Glomerular endothelial cell (primary cell): ENCODE data around the gene TXNDC8. TPM values are rescaled to one million over a fixed set of nuclear protein-coding genes. Genes with fewer than 3 reads are reported as not detected.
"Not testable (repeated sequence)": the region's sequence is repeated elsewhere in the genome, so short reads cannot be mapped to it uniquely, and the experiment has no call there.

Source experiments
- DNase-seq: peaks from one replicate; pipeline ENCODE4 v3.0.0-alpha.2; 2011; ENCODE audit warnings: low read depth, low spot score; ENCODE audit errors: extremely low read depth
- total RNA-seq: library from RNA; depleted of rRNA; stranded (reverse); fragments of >200 nt; gene quantifications from 2 replicates; pipeline ENCODE4 v1.2.3, GENCODE V29; 2015

Gene TXNDC8
- not detected in 2 replicates for total RNA-seq

DNA sequence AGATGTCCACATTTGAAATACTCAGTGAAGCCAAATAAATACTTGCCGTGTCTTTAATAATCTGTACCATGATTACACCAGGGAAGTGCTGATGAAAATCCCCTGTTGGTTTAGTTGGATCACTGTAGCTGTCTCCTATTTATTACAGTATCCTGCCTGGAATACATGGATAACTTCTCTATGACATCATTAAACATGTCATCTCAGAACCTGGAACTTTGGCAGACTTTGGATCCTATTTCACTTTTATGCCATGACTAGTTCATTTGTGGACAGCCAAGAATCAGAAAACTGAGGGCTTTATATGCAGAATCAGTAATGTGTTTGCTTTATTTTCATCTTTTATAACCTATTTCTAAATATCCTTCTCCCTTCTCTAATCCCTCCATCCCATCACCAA lies at the start of gene TXNDC8:
Gene TXNDC8, minus strand, starts transcription at position 137 of the 400 bp plus-strand sequence.
- no peak for DNase-seq

DNA sequence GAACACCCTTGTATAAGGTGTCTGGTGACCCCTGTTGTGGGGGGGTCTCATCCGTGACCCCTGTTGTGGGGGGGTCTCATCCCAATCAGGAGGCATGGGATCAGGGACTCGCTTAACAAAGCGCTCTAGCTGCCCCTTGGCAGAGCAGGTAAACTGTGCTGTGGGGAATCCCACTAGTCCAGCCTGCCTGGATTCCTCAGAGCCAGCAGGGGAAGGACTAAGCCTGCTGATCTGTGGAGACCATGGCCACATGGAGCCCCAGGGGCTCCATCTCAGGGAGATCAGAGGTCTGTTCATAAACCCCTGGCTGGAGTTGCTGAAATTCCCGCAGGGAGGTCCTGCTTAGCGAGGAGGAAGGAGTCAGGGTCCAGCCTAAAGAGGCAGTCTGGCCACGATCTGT lies 45.8 kb upstream of the TXNDC8 start:
- no peak for DNase-seq

DNA sequence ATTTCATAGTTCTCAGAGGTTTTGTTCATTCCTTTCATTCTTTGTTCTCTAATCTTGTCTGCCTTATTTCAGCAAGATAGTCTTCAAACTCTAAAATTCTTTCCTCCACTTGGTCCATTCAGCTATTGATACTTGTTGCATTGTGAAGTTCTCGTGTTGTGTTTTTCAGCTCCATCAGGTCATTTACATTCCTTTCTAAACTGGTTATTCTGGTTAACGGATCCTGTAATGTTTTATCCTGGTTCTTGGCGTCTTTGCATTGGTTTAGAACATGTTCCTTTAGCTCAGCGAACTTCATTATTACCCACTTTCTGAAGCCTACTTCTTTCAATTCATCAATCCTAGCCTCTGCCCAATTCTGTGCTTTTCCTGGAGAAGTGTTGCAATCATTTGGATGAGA lies 45.1 kb upstream of the TXNDC8 start:
- no peak for DNase-seq

DNA sequence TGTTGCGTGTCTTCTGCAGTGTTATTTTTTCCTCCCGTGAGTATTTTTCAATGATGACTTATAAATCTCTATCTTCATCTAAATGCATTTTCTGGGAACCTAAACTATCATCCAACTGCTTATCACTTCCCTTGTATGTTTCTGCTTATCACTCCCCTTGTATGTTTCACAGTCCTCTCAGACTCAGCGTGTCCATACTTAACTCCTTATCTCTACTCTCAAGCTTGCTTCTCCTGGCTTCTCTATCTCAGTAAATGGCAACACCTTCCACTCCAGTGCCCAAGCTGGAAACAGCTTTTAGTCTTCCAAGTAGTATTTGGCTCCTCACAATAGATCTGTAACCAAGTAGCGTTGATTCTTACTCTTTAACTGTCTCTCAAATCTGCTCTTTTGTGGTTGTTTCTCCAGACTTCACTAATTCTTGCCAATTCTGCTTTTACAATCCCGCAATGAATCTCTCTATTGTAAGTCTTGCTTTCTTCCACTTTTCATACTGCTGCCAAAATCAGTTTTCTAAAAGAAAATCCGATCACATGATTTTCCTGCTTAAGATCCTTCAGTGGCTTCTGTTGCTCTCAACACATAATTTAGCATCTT lies 33.8 kb upstream of the TXNDC8 start:
- no peak for DNase-seq

DNA sequence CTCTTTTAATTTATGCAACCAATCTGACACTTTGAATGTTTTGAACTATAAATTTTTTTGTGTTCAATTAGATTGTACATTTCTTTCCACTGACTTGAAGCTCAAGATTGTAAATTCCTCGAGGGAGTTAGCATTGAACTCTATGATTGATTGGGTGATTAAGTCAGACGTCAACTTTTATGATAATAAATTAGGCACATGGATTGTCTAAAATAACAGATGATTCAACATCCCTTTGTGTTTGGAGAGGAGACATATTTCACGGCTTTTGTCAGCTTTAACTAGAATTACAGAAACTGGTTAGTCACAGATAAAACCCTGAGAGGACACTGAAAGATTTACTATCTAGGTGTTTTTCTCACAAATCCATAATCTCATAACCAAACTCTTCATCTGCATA lies 32.7 kb upstream of the TXNDC8 start:
- DNase-seq, result no peak

DNA sequence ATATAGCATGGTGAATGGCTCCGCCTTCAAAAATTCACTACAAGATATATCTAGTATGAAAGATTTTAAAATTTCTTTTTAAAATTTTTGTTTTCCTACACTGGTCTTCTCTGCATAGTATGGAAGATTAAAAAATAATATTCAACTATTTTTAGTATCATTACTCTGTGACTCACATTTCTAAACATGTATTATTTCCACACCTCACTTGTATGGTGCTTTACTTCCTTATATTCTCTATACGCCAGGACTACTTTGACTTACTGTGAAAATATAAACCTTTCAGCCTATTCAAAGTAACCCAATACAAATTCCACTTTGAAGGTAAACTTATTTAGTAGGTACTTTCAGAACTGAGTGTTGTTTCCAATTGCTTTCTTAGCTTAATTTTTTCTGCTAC lies 26.8 kb upstream of the TXNDC8 start:
- DNase-seq, result no peak

DNA sequence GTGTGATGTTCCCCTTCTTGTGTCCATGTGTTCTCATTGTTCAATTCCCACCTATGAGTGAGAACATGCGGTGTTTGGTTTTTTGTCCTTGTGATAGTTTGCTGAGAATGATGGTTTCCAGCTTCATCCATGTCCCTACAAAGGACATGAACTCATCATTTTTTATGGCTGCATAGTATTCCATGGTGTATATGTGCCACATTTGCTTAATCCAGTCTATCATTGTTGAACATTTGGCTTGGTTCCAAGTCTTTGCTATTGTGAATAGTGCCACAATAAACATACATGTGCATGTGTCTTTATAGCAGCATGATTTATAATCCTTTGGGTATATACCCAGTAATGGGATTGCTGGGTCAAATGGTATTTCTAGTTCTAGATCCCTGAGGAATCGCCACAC lies 21.3 kb upstream of the TXNDC8 start:
- DNase-seq, result not testable (repeated sequence)

DNA sequence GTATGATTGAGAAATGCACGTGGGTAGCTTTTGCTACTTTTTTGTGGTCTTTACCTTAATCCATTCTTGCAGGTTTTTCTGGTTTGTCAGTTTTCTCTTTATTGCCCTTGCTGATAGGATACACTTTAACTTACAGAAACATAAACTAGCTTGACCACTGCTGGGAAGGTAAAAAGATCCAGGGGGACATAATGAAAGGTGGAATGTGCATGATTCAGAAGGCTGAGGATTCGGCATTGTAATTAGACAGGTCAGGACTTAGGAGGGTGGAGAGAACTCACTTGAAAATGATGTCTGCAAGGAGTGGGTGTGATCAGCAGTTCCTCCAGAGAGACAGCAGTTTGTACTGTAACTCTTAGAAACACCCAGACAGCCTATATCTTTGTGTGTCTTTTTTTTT lies 19.8 kb upstream of the TXNDC8 start:
- DNase-seq, result no peak

DNA sequence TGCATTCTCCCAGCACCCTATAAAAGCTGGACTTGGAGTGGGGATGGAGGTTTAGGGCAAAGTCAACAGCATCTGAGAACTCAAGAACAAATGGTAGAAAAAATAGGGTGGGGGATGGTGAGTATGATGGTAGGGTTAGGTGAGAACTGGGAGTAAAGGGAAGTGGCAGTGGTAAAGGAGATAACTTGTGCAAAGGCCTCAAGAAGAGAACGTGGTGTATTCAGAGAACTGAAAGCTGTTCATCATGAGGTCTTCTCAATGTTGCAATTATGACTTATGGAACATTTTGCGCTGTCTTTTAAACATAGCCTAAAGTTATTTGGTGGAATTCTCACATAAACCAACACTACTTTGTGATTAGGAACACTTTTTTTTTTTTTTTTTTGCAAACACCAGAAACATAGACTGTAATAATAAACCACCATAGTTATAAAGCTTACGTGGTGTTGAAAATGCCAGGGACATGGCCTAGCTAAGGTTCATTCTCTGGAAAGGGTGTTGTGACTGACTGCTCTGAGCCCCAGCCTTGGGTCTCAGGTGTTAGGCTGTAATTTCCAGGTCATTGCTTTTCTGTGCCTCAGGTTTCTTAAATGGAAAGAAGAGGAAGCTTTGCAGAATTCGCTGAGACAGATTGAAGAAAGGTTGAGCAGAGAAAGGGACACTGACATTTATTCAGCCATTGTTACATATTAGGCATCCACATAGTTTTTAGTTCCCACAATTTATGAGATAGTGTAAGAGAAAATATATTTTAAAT lies 19.2 kb upstream of the TXNDC8 start:
- DNase-seq, result no peak

DNA sequence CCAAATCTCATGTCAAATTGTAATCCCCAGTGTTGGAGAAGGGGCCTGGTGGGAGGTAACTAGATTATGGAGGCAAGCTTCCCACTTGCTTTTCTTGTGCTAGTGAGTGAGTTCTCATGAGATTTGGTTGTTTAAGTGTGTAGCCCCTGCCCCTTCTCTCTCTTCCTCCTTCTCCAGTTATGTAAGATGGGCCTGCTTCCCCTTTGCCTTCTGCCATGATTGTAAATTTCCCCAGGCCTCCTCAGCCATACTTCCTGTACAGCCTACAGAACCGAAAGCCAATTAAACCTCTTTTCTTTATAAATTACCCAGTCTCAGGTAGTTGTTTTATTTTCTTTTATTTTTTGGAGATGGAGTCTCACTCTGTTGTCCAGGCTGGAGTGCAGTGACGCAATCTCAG lies 18.2 kb upstream of the TXNDC8 start:
- no peak for DNase-seq

DNA sequence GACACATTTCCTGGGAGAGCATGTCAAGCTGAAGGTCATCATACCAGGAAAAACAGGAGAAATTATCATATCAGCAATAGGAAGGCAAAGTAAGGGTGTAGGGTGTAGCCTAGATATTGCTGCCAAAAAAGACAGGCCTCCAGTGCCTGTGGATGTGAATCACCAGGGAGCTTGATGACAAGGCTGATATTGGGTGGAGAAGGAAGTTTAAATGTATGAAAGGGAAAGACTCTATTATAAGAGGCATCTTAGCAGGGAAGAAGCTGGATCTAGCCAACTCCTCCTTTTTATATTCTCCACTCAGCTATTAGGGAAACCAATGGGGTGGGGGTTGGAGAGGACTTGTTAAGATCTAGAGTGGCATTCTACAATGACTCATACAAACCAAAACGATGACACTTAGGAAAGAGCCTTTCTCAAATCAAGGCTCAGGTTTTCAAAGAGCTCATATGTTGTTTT lies 13.4 kb upstream of the TXNDC8 start:
- DNase-seq, result no peak

DNA sequence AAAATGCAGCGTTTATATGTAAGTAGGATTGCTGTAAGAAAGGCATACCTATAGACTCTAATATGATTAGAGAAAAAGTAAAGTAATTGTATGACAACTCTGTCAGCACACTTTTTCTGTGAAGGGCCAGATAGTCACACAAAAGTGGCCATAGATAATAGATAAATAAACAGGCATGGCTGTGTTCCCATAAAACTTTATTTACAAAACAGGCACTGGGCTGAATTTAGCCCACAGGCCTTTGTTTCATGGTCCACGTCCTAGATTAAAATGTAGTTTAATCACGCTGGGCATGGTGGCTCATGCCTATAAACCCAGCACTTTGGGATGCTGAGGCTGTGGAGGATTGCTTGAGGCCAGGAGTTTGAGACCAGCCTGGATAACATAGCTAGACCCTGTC lies 8.7 kb upstream of the TXNDC8 start:
- no peak for DNase-seq

DNA sequence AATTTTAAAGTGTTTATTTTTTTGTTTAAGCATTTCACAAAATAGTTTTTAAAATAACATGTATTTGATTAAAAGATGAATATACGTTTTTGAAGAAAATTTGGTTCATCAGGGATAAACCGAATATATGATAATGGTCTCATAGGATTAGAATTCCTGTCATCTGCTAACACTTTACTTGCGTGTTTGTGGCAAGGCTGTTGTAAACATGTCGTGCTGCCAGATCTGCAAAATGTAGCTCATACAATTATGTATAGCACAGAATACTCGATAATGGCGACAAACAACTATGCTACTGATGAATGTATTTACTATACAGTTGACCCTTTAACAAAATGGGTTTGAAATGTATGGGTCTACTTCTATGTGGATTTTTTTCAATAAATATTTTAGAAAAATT lies 7.2 kb upstream of the TXNDC8 start:
- DNase-seq, result no peak

DNA sequence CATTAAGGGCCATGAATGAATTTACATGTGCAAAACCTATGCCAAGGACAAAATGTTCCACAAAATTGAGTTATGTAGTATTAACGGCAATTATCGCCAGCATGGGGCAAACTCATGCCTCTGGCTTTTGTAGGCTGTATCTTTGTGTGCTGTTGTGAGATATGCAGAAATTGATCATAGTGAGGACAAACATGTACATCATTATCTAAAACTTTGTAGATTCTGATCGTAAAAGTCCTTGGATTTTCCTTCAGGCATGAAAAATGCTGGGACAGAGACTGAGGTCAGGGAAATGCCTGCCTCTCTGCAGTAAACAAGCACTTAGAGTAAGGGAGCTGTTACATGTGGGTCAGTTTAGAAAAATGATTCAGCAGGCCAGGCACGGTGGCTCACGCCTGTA lies 5.9 kb upstream of the TXNDC8 start:
- DNase-seq, result no peak

DNA sequence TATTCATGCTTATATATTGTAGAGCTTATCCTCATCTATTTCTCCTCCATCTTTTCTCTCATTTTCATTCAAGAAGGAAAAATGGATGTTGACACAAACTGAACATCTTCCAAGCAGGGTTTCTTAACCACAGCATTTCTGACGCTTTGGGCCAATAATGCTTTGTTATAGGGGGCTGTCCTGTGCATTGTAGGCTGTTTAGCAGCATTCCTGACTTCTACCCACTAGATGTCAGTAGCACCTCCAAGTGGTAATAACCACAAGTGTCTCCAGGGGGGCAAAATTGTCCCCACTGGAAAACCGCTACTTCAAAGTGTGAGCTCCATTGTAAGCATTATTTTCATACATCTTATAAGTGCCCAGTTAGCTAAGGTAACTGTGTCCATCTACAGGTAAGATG lies 2.6 kb upstream of the TXNDC8 start:
- no peak for DNase-seq

DNA sequence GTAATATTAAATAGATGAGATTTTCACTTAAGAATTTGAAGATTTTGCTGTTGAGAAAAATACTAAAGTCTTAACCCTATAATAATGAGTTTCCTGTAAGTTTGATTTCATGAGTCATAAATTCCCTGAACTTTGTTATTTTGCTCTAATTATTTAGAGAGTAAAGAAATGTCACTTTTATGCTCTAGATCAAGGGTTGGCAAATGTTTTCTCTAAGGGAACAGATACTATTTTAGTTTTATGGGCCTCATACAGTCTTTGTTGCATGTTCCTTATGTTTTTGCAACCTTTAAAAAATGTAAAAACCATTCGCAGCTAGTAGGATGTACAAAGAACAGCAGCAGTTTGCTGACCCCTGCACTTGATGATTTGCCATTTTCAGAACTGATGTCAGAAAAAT lies 480 bp upstream of the TXNDC8 start:
- DNase-seq, result no peak

DNA sequence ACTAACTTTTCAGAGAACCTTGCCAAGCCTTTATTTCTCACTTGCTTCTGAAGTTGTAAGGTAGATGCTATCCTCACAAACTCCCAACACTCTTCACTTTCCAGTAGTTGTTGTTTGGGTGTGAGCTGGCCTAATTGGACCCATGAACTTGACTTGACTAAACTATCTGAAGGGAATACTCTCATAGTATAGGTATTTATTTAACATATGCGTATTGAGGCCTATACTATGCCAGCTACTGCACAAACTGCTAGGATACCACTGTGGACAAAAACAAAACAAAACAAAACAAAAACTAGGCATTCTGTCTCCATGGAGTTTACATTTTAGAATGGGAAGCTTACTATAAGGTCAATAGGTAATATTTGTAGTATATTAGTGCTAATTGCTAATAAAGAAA lies 1.3 kb downstream of the TXNDC8 start:
- DNase-seq, result no peak

DNA sequence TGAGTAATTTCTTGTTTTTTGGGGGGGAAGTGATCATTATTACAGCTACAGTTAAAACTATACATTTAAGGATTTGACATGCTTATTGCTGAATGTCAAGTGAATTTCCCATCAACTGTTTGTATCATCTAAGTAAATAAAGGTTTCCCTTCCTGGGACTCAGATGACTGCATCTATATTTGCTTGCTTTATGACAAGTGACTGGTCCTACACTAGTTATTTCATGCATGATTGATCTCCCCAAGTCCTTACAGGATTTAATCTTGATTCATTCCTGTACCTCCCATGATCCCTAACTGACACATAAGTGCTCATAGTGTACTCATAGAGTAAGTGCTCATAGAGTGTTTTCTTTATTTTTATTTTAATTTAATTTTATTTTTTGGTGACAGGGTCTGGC lies 2.8 kb downstream of the TXNDC8 start:
- no peak for DNase-seq

DNA sequence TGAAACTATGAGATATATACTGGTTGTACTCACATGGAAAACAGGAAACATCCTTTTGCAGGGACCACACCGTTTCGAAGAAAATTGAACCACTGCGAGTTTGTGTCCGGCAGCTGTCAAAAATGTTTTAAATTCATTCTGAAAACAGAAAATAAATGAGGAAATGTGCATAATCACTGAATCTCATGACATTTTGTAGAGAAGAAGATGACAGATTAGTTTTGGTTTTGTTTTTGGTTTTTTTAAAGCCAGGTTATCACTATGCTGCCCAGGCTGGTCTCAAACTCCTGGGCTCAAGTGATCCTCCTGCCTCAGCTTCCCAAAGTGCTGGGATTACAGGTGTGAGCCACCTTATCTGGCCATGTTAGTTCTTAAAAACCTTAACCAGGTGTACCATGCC lies 3.5 kb downstream of the TXNDC8 start:
- no peak for DNase-seq

DNA sequence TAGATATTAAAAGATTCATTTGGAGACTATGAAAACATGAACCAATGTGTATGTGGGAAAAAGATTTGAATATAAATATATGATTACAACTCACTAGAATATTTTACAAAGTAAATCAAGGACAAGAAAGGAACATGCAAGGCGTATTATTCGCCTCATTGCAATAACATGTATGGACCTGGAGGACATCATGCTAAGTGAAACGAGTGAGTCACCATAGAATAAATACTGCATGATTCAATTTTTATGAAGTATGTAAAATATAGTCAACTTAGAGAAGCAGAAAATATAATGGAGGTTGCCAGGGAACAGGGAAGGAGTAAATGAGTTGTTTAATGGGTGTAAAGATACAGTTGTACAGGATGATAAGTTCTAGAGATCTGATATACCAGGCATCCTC lies 4.9 kb downstream of the TXNDC8 start:
- no peak for DNase-seq

DNA sequence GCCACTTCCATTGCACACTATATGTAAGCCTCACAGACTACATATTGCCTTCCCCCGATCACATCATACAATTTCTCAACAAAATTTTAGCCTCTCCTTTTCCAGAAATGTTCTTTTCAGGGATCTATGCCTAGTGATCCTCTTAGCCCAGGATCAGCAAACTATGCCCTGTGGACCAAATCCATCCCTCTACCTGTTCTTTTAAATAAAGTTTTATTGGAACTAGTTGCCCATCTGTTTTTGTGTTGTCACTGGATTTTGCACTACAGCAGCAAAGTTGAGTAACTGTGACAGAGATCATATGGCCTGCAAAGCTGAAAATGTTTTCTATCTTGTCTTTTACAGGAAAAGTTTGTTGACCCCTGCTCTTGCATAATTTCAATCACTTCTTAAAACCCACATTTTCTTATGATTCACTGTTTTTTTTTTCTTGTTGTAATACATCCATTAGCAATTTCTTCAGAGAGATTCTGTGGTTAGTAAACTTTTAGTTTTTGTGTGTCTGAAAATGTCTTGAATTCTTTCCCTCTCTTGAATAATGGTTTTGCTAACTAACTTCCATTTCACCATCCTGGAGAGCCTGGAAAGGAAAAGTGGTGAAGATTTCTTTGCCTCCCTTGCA lies 7.1 kb downstream of the TXNDC8 start:
- no peak for DNase-seq

DNA sequence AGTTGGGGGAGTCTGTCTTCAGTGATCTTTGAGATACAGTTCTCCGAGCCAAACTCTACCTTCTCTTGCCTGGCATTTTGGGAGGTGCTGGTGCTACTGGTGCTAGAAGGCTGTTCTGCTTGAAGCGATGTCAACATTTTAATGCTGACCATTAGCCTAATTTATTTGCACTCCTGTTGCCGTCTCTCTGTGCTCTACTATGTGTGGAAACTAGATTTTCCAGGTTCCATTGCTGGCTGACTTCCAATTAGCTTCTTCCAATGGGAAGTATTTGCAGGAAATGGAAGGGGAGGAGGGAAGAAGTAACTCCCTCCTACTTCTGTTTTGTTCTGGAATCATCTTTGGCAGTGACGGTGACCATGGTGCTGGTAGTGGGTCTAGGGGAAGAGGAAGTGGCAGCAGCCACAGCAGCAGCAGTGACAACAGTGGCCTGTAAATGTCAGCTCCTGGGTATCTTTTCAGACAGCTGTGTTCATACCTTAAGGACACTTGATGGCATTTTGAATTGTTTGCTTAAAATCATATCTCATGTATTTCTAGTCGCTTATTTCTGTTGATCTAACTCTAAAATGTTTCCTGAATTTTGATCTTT lies 7.9 kb downstream of the TXNDC8 start:
- DNase-seq, result no peak
